Activated T-helper 1 cell treated with anti-CD3 and anti-CD28 coated beads, Interleukin-2, amount 50 U/mL, for 16 hours (primary cell): ENCODE measurements around the gene LYRM4.

Experiments used
- DNase-seq, 2 donors: peaks; one replicate each; pipeline ENCODE4 v3.0.0-alpha.2; 2020; ENCODE audit warnings: low read depth in 1 of 2, low spot score in 1 of 2

LYRM4 gene

DNA sequence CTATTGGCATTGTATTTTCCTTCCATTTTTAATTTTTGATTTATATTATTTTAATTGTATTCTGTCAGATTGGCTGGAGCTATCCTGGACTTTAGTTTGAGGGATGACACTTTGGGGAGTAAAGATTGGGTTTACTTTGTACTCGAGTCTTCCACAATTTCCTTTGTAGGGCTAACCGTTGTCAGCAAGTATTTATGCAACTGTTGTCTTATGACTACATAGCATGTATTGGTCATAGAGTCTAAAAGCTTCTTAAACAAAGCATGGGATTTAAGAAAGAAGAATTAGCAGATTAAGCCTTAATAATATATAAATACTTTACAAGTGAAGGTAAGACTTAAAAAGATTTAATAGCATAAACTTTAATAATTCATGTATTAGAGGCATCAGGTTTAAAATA is 20.2 kb upstream of the LYRM4 start:
- DNase-seq: no peak

DNA sequence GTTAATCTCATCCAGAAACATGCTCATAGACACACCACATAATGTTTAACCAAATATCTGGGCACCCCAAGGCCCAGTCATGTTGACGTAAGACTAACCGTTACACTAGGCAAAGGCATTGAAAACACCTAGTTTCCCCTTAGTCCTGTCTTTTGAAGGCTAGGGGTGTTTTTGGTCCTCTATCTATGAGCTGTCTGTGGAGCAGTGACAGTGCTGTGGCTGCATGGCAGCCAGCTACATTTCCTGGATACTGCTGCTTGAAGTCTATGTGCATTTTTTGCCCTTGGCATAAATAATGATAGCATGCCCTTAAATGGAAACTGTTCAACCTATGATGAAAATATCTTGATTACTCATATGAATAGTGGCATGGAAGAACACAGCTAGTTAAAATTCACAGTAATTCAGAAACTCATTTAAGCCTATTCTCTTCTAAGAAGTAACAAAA is 19.2 kb upstream of the LYRM4 start:
- no peak for DNase-seq

DNA sequence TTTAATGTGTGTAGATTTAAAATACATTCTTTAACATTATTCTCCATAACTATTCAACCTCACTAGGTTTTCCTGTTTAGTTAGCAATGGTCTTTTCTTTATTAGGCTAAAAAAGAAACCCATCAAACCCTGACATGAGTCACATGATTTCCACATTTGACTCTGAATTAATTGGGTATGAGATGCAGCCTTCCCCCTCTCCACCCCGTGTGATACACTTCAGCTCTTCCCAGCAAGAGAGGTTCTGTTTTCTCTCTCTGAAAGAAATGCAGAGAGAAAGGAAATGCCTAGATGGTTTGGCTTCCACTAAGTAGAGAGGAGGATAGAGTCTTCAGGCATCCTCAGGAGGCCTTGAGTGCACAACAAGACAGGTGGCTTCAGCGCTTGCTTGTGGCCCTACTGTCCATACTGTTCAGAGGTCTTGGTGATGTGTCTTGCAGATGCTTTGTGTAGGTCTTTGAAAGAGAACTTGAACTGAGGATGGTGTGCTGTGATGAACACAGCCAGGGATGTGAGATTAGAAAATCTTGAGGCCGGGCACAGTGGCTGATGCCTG is 17.9 kb upstream of the LYRM4 start:
- DNase-seq: no peak

DNA sequence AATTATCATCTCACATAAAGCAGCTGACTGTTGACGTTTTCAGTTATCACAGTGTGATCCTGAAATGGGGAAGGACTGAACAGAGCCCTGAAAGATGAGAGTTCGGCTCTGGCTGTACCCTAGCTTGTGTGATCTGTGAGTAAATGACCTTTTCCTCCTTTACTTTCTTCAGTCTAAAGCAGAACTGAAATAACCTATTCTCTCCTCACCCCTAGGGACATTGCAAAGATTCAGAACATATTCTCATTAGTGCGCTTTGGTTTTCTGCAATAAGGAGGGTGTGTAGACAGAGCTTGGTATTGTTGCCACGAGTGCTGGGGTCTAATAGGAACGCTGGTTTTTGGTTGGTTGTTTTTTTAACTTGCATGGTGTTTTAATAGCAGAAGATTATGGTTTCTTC is 17.3 kb upstream of the LYRM4 start:
- no peak for DNase-seq

DNA sequence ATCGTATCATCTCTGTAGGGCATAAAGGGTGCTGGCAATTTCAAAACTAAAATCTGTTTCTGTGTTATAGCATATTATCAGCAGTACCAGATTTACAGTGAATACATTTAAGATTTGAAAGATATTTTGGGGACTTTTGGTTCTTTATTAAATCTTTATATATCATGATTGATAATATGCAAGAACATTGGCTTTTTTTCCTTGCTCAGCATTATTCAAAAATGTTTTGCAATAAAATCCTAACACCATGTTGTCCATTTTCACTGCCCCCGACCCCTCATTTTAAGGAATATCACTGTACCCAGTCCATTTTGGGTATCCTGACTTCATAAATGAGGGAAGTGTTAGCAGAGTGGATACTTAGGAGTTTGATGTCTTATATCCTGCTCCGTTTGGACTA is 16.8 kb upstream of the LYRM4 start:
- no peak for DNase-seq

DNA sequence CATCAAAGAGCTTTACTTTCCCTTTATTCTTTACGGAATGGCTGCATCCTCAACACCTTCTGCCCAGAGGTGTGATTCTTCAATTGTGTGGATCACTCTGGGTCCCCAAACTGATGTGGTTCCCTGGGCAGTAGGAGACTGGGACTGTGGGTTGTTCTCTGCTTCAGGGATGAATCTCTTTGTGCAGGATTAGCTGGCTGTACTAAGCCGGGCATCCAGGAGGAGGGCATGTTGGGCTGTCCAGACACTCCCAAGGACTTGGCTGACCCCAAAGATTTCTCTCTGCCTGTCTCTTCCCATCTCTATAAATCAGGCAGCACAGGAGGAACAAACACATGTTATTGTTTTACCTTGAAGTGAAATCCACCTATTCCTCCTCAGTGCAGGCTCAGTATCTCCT is 15.8 kb upstream of the LYRM4 start:
- DNase-seq: no peak

DNA sequence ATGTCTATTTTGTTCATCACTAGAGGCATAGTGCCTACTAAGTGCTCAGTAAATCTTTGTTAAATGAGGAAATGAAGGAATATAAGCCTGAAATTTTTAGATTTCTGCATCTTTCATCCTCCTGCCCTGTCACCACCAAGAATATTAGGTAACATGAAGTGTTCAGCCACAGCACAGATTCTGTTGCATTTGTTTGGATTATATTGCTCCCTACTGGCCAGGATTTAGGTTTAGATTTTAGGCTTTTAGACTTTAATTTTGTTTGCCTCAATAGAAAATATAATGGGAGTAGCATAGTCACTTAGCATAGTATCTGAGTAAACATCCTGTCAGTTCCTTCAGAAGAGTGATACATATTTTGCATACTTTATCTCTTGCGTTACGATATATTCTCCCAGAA is 14.7 kb upstream of the LYRM4 start:
- DNase-seq: no peak

DNA sequence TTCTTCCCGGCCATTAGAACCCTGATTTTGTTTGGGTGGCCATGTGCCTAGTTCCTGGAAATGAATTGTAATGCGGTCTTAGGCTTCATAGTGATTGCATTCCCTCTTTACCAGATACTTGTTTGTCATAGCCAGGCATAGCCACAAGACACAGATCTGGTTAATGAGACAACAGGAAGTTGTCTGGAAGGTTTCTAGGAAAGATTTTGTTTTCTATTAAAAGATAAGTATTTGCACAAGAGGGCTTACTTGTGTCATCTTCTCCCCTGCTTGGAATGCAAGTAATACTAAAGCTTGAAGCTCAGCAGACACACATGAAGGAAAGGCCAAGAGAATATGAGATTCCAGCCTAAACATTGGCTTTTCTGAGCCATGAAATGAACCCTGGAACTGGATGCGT is 13.5 kb upstream of the LYRM4 start:
- no peak for DNase-seq

DNA sequence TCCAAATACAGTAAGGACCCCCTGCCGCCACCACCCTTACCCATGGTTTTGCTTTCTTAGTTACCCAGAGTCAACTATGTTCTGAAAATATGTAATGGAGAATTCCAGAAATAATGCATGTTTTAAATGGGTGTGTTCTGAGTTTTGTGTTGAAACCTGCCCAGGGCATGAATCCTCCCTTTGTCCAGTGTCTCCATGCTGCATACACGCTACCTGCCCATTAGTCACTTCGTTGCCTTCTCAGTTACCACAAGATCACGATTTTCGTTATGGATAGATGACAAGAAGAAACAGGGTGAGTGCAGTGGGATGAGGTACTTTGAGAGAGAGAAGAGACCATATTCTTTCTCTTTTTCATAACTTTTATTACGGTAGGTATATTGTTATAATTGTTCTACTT is 11.2 kb upstream of the LYRM4 start:
- no peak for DNase-seq

DNA sequence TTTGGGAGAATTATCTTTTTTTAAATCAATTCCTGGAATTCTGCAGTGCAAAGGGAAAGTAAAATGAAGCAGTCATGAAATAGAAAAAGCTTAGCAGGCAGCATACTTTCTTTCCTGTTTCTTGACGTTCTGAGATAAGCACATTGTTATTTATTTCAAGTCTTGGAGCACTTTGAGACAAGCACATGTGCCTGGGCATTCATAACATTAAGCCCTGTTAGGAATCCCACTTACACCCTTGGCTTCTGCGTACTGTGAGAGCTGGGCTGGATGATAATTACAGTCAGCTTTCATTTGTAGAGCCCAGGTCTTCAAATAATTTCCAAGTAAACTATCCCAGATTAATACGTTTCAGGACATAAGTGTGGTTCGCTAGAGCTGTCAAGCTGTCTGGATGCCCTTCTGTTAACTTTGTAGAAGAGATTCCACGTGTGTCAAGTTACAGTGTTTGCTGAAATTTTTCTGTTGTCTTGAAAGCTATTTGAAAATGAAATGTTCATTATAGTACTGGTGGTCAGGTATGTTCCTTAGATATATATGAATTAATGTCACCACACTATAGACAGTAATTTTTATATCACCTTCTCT is 9.4 kb upstream of the LYRM4 start:
- DNase-seq: no peak

DNA sequence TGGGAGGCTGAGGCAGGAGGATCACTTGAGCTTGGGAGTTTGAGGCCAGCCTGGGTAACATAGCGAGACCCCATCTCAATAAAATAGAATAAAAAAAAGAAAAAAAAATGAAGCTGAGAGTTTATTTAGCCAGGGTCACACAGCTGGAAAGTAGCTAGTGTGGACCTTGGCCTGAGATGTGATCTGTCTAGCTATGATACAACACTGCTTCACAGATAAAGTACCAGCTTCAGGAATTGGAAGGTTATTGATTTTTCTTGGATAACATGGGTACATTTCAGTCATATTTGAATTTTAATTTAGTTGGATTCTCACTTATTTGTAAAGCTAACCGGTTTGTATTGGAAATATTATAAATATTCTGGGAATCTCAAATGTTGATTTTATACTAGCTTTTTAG is 5.7 kb upstream of the LYRM4 start:
- DNase-seq: no peak

DNA sequence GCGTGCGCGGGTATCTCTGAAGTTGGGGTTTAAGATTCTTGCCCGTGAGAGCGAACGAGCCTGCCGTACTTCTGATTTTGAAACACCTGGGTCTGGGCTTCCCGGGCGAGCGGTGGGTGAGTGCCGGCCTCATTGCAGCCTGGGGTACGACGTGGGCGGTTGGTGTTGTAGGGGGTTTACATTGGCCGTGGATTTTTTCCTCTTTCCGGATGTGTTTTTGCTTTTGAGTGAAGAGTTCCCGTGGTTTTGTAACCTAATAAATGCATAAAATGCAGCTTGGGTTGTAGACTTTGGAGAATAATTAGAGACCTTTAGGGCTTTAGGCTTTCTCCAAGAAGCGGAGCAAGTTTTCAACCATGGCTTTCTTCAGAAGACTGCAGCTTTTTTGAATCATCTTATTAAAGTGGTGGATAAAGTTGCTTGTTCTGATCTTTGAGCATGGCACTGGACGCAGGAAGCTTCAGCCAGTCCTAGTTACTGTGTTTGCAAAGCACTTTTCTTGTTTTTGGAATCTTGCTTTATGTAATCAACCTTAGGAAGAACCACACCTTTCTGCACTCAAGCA is 877 bp upstream of the LYRM4 start:
- no peak for DNase-seq

DNA sequence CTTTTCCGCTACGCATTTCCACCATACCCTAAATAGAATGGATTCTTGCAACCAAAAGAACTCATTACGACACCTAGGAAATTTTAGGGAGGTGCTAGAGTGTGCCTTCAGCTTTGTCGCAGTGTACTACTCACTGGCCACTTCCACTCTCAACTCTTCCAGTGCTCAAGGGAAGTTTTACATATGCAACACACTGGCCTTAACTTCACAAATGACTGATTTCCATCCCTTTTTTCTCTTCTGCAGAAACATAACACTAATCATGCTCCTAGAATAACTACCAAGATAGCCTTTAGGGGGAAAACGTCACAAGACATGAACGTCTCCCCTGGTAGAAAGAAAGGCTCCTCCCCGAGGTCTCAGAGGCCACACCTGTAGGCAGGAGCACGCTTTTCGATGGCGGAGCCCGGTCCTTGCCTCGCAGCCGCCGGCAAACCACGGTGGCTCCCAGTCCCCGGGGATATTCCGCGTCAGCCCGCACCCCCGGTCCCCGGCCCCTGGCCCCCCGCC is 584 bp downstream of the LYRM4 start:
- peak; percentile 52 to 61 for DNase-seq

DNA sequence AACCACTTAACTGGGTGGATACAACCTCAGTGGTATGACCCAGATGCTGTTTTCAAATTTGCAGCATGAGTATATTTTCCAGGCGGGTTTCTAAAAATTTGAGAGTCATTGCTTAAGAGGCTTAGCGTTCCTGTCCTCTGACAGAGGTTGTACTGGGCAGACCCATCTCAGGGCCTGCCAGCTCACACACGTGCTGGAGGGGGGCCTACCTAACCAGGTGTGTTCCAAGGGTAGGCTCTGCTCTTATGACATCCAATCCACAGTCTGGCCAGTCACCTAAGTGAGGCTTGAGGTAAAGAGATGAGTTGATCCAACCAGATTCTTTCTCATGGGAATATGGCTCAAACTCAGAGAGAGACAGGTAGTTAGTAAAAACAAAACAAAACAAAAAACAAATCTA is 1.3 kb downstream of the LYRM4 start:
- DNase-seq: no peak

DNA sequence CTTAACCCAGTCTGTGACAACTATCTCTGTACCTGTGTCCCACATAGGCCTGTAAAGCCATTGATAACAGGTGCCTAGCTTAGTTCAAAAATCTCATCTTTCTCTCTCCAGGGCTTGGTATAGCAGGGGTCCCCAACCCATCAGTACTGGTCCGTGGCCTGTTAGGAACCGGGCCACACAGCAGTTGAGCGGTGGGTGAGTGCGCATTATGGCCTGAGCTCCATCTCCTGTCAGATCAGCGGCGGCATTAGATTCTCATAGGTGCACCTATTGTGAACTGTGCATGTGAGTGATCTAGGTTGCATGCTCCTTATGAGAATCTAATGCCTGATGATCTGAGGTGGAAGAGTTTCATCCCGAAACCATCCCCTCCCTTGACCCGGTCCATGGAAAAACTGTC is 3.4 kb downstream of the LYRM4 start:
- no peak for DNase-seq

DNA sequence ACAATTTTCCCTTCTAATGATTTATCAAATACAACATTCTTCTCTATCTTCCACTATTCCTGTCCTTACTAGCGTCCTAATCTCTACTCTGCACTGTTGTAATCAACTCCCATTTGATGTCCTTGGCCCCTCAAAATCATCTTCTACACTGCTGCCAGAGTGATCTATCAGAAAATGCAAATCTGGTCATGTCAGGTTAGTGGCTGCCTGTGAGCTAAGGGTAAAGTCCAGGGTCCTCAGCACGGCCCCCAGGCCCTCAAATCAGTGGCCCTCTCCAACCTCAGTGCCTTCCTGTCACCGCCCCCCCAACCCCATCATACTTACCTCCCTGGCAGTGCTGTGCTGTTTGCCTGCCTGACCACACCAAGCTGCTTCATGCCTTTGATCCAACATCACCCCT is 3.8 kb downstream of the LYRM4 start:
- DNase-seq: no peak

DNA sequence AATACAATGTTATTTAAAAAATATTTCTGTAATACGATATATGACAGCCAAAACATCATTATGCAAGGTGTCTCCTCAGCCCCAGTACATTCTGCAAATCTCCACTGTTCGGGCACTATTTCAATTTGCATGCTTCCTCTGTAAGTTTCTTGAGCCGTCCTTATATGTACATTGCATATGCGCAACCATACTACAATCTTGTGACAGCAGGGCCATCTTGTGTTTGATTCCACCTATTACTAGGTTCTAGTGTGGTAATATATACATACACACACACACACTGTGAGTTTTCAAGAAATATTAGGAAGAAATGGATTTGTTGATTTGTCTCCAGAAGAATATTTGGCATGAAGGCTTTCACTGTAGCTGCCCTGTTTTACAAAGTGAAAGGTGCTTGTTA is 9.8 kb downstream of the LYRM4 start:
- no peak for DNase-seq

DNA sequence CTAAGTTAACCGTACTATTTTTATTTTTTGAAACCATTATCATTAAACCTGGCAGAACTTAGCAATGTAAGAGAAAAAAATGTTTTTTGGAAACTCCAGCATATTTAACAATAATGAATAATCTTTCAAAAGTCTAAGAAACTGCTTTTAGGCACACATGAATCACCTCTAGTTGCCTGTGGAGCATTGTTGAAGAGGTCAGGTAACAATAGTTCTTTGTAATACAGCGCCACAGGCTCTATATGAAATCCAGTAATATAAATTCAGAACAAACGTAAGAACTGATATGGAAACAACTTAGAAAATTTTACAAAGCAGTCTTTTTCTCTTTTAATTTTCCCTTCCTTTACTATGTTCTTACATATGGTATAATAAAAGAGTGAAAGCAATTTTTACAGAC is 10.3 kb downstream of the LYRM4 start:
- no peak for DNase-seq

DNA sequence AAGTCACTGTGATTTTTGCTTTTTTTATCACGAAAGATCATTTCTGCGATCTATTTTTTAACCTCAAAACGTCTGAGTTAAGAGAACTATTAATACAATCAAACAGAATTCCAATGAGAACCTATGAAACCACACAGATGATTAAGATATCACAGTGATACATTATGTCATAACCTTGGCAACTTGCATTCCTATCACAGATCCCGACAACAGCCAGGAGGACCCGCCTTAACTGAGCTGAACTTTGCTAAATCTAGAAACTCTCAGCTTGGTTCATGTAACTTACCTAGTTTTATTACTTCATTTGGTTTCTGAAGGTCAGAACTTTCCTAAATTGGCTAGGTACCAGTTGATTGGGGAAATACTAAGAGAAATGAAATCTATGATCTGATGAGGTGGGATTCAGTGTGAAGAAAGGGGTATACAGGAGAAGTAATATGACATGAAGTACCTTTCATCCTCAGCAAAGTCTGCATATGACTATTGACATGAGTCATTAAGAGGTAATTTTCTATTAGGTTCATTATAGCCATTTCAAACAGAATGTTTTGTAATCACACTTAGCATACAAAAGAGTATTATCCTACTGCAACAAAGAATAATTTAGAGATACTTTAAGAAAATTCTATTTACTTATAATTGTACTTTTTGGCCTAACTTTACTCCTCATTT is 11.2 kb downstream of the LYRM4 start:
- no peak for DNase-seq

DNA sequence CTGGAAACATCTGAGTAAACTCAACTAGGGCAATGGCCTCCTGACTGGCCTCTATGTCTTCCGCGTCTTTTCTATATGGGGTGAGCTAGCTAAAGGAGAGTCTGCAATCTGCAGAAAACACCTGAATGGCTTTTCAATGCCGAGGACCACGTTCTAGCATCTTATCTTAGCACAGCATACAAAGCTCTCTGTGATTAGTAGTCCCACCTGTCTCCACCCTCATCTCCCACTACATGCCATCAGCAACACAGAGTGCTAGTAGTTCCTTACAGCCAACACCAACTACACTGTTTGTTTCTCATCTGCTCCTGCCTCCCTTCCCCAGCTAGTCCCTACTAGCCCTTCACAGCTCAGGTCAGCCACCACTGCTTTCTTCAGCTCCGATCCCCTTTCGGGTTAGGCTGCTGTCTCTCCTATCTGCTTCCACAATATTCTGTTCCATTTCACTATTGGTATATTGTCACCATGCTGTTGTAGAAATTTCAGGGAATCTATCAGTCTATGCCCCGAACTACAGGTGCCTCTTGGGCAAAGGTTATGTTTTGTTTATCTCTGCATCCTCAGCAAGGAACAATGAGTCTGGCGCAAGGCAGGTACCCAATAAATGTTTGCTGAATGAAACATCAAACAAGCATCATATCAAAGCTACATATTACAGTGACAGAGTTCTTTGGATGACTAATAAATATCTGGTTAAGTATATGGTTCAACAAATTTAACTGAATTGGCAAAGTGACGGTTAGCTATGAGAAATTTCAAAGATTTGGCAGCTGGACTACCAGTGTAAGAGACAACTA is 12.2 kb downstream of the LYRM4 start:
- no peak for DNase-seq

DNA sequence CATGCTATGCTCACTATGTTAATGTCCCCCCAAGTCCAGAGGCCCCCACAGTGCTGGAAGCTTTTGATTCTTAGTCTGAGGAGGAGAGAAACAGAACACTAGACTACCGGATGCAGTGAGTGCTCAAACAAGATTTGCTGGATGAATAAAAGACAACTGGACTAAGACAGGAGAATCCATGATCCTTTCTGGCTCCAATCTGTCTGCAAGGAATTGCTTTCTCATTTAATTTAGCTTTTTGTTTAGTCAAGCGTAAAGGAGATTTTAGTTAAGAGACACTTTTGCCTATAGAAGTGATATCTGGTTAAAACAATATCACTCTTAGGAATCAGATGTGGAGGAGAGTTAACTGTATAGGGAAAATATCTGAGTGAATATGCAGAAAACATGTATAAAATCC is 13.5 kb downstream of the LYRM4 start:
- no peak for DNase-seq
